ENCODE data around the gene HSBP1. TPM values are rescaled to one million over a fixed set of nuclear protein-coding genes. Genes with fewer than 3 reads are reported as not detected.

HSBP1 gene
- polyA plus RNA-seq, 2 of the 4 experiments (the other 2 are of a cell fraction): 190 to 280 TPM

- DNase-seq (ENCODE audit: low read depth in 1 of 2, low spot score in 1 of 2) (no peak), FAIRE-seq (no peak), ATAC-seq (no peak; a peak in 1 of 6 replicates)
- 11% methylated on average over 2 of the region's 2 CpGs for WGBS (ENCODE audit: missing lambda C conversion rate)
- no peaks in the 10 kb centered on the region for H3K4me1 ChIP-seq
- no peak overlapping the region for H3K4me2 ChIP-seq
- H3K9me3 ChIP-seq: no peaks in the 10 kb centered on the region
- H3K27ac ChIP-seq: no peak overlapping the region
- H3K4me3 ChIP-seq: no peak overlapping the region
- ChIA-PET POLR2A (no interaction called here), CTCF (no interaction called here)
- TF ChIP-seq CEBPB (IDR thresholded peaks at IDR 0.05): no peak
- TF ChIP-seq RAD21 (conservative IDR thresholded peaks at IDR 0.05 in 1 of 2, IDR thresholded peaks at IDR 0.05 in 1 of 2): no peak
- TF ChIP-seq JUN (IDR thresholded peaks at IDR 0.05): no peak
- TF ChIP-seq BHLHE40 (IDR thresholded peaks at IDR 0.05; ENCODE audit: low read depth, low read length): no peak
- no peak for TF ChIP-seq EP300 (IDR thresholded peaks at IDR 0.05)
- TF ChIP-seq FOXS1 (CRISPR knock-in tag; IDR thresholded peaks at IDR 0.05): no peak
- no peak for TF ChIP-seq HES2 (IDR thresholded peaks at IDR 0.05)
These were observed 15.4 kb upstream of the HSBP1 start for GRCh38 chr16:83792391-83792790.

- POLR2A ChIA-PET: no interaction called here
- no peak overlapping the region for H3K4me3 ChIP-seq
- H3K9me3 ChIP-seq: no peaks in the 10 kb centered on the region
- no peak overlapping the region for H3K27ac ChIP-seq
- ATAC-seq: peak; percentile 57 to 72; a peak in 4 of 6 replicates
- 10% methylated on average over 9 of the region's 9 CpGs for WGBS (ENCODE audit: missing lambda C conversion rate)
- DNase-seq (ENCODE audit: low read depth in 1 of 2, low spot score in 1 of 2): no peak
- TF ChIP-seq POLR2A (IDR thresholded peaks at IDR 0.05; ENCODE audit: low read length) (no peak), TFCP2L1 (CRISPR knock-in tag; IDR thresholded peaks at IDR 0.05) (no peak), ZSCAN20 (CRISPR knock-in tag; IDR thresholded peaks at IDR 0.05) (no peak), KDM1A (IDR thresholded peaks at IDR 0.05; ENCODE audit: low read depth) (no peak), MAX (IDR thresholded peaks at IDR 0.05) (no peak), MAFK (IDR thresholded peaks at IDR 0.05; ENCODE audit: partially characterized antibody) (no peak), HOXA7 (CRISPR knock-in tag; IDR thresholded peaks at IDR 0.05) (no peak), USF2 (IDR thresholded peaks at IDR 0.05) (no peak), FOSB (CRISPR knock-in tag; IDR thresholded peaks at IDR 0.05) (no peak), HMGXB4 (CRISPR knock-in tag; IDR thresholded peaks at IDR 0.05; ENCODE audit: borderline replicate concordance) (no peak), FOSL2 (IDR thresholded peaks at IDR 0.05) (no peak), FOSL2 (CRISPR knock-in tag; IDR thresholded peaks at IDR 0.05) (no peak), MAZ (IDR thresholded peaks at IDR 0.05; ENCODE audit: borderline replicate concordance, low read depth, low read length) (no peak), CBX2 (IDR thresholded peaks at IDR 0.05; ENCODE audit: borderline replicate concordance, low read depth) (no peak), NR3C1 (IDR thresholded peaks at IDR 0.05) (no peak), FOXS1 (CRISPR knock-in tag; IDR thresholded peaks at IDR 0.05) (no peak), TP53 (CRISPR knock-in tag; IDR thresholded peaks at IDR 0.05) (no peak)
- H3K4me1 ChIP-seq: no peaks in the 10 kb centered on the region
- no peak overlapping the region for H3K4me2 ChIP-seq
- FAIRE-seq: no peak
- CTCF ChIA-PET: no interaction called here
These were observed 14.6 kb upstream of the HSBP1 start for GRCh38 chr16:83793179-83793578.

GRCh38 chr16:83794860-83795554 is 12.8 kb upstream of the HSBP1 start:
- FAIRE-seq: no peak

More at GRCh38 chr16:83794860-83795554, 12.8 kb upstream of the HSBP1 start:
- Histone ChIP-seq H3K4me3 (no peak overlapping the region), H3K4me2 (no peak overlapping the region), H3K9me3 (no peaks in the 10 kb centered on the region), H3K27ac (no peak overlapping the region), H3K4me1 (no peaks in the 10 kb centered on the region)
- TF ChIP-seq HOXA7 (CRISPR knock-in tag; IDR thresholded peaks at IDR 0.05): no peak
- TF ChIP-seq RAD21 (conservative IDR thresholded peaks at IDR 0.05 in 1 of 2, IDR thresholded peaks at IDR 0.05 in 1 of 2): no peak
- no peak for DNase-seq (ENCODE audit: low read depth in 1 of 2, low spot score in 1 of 2)
- WGBS (ENCODE audit: missing lambda C conversion rate): 33% methylated on average over 10 of the region's 10 CpGs
- POLR2A ChIA-PET: no interaction called here
- no peak for ATAC-seq
- CTCF ChIA-PET: no interaction called here
